ENCODE results near the gene TRPM4.

The TRPM4 gene

DNA sequence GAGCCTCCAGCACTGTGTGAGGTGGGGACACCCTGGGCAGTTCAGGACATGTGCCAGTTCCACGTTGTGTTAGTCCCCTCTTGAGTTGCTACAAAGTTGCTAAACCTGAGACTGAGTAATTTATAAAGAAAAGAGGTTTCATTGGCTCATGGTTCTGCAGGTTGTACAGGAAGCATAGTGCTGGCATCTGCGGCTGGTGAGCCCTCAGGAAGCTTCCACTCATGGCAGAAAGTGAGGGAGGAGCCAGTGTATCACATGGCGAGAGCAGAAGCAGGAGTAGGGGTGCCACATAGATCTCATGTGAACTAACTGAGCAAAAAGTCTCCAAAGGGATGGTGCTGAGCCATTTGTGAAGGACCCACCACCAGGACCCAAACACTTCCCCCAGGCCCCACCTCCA, 33.2 kb downstream of the TRPM4 start:
- TF ChIP-seq, protein P1, sequence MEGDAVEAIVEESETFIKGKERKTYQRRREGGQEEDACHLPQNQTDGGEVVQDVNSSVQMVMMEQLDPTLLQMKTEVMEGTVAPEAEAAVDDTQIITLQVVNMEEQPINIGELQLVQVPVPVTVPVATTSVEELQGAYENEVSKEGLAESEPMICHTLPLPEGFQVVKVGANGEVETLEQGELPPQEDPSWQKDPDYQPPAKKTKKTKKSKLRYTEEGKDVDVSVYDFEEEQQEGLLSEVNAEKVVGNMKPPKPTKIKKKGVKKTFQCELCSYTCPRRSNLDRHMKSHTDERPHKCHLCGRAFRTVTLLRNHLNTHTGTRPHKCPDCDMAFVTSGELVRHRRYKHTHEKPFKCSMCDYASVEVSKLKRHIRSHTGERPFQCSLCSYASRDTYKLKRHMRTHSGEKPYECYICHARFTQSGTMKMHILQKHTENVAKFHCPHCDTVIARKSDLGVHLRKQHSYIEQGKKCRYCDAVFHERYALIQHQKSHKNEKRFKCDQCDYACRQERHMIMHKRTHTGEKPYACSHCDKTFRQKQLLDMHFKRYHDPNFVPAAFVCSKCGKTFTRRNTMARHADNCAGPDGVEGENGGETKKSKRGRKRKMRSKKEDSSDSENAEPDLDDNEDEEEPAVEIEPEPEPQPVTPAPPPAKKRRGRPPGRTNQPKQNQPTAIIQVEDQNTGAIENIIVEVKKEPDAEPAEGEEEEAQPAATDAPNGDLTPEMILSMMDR (IDR thresholded peaks at IDR 0.05; ENCODE audit: unreplicated experiment in 3 of 3): no peak
- Mint-ChIP-seq H3K27me3 (ENCODE audit: low read depth) (no peaks in the 10 kb centered on the region), H3K27ac (no peak overlapping the region), H3K4me1 (no peaks in the 10 kb centered on the region), H3K36me3 (ENCODE audit: low read depth) (peaks cover 55% of the 10 kb centered on the region), H3K4me3 (no peak overlapping the region), H3K9me3 (no peaks in the 10 kb centered on the region)

GRCh38 chr19:49193822-49194394, 36.3 kb downstream of the TRPM4 start:
- TF ChIP-seq, protein P1 (IDR thresholded peaks at IDR 0.05; ENCODE audit: unreplicated experiment in 3 of 3): no peak

GRCh38 chr19:49194408-49194807, 36.8 kb downstream of the TRPM4 start:
- Mint-ChIP-seq H3K27ac (no peak overlapping the region), H3K36me3 (ENCODE audit: low read depth) (peaks cover 38% of the 10 kb centered on the region), H3K27me3 (ENCODE audit: low read depth) (no peaks in the 10 kb centered on the region), H3K4me3 (no peak overlapping the region), H3K4me1 (no peaks in the 10 kb centered on the region), H3K9me3 (no peaks in the 10 kb centered on the region)
- TF ChIP-seq, protein P1 (IDR thresholded peaks at IDR 0.05; ENCODE audit: unreplicated experiment in 3 of 3): no peak

More at GRCh38 chr19:49193822-49194394, 36.3 kb downstream of the TRPM4 start:
- Mint-ChIP-seq H3K27ac (no peak overlapping the region), H3K4me1 (no peaks in the 10 kb centered on the region), H3K36me3 (ENCODE audit: low read depth) (peaks cover 41% of the 10 kb centered on the region), H3K4me3 (no peak overlapping the region), H3K9me3 (no peaks in the 10 kb centered on the region), H3K27me3 (ENCODE audit: low read depth) (no peaks in the 10 kb centered on the region)

GRCh38 chr19:49196527-49197240, 39.1 kb downstream of the TRPM4 start:
- Mint-ChIP-seq H3K27me3 (ENCODE audit: low read depth) (no peaks in the 10 kb centered on the region), H3K4me3 (no peak overlapping the region), H3K4me1 (no peaks in the 10 kb centered on the region), H3K36me3 (ENCODE audit: low read depth) (peaks cover 34% of the 10 kb centered on the region), H3K9me3 (no peaks in the 10 kb centered on the region), H3K27ac (no peak overlapping the region)
- TF ChIP-seq, protein P1 (IDR thresholded peaks at IDR 0.05; ENCODE audit: unreplicated experiment in 3 of 3): no peak

DNA sequence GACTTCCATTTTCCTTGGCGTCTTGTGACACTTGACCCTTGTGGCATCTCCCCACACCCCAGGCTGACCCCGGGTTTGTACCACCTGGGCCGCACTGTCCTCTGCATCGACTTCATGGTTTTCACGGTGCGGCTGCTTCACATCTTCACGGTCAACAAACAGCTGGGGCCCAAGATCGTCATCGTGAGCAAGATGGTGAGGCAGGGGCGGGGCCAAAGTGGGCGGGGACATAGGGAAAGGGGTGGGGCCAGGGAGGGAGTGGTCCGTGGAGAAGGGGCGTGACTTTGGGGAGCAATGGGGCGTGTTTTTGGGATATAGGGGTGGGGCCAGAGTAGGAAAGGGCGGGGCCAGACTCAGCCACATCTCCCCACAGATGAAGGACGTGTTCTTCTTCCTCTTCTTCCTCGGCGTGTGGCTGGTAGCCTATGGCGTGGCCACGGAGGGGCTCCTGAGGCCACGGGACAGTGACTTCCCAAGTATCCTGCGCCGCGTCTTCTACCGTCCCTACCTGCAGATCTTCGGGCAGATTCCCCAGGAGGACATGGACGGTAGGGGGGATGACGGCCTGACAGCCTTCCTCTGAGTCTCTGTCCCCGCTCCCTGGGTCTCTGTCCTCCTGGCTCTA, 42.8 kb downstream of the TRPM4 start:
- no peaks in the 10 kb centered on the region for H3K27me3 Mint-ChIP-seq (ENCODE audit: low read depth)
- H3K27ac Mint-ChIP-seq: no peak overlapping the region
- H3K4me3 Mint-ChIP-seq: no peak overlapping the region
- no peaks in the 10 kb centered on the region for H3K4me1 Mint-ChIP-seq
- TF ChIP-seq, protein P1 (IDR thresholded peaks at IDR 0.05; ENCODE audit: unreplicated experiment in 3 of 3): no peak
- H3K9me3 Mint-ChIP-seq: no peaks in the 10 kb centered on the region
- peaks cover 42% of the 10 kb centered on the region for H3K36me3 Mint-ChIP-seq (ENCODE audit: low read depth)
